Measurements from ENCODE around the gene MCF2L2.

DNA sequence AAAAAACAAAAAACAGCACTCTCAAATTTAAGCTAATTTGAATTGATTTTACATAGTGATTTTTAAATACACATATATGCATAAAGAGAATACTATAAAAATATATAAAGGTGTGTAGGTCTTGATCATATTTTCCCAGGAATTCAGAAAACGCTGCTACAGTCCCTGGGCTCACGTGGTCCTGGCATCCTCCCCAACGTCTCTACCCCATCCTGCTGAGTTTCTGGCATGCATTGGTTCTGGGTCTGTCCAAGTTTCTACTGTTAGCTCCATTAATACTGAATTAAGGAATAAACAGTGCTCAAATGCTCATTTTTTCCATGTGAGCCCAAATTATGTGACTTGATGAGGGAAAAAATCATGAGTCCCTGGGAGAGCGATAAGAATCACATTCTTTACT, 233.2 kb downstream of the MCF2L2 start:
- no peak for TF ChIP-seq POLR2AphosphoS5 (IDR thresholded peaks at IDR 0.05; ENCODE audit: borderline replicate concordance, low read depth, low read length)
- TF ChIP-seq EZH2 (IDR thresholded peaks at IDR 0.05) = no peak

All from SK-N-MC (cell line).